K562 (cell line): Measurements from ENCODE around the gene NLGN3. TPM values are rescaled to one million over a fixed set of nuclear protein-coding genes. Genes with fewer than 3 reads are reported as not detected.
A peak's percentile ranks its signal among the peaks of the same experiment; 100 is the strongest.

Experiments used
- NR2C1 ChIP-seq, 2 experiments: fragments of 450-650 bp; IDR thresholded peaks; 2 replicates each; pipeline ENCODE4 v1.6.1; 2017; ENCODE audit warnings: mild to moderate bottlenecking in 2 of 2, antibody characterized with exemption in 1 of 2, inconsistent platforms in 1 of 2, missing compliant biosample characterization in 1 of 2, missing genetic modification characterization in 1 of 2
- RBM25 ChIP-seq: fragments of 200-400 bp; formaldehyde crosslinking; IDR thresholded peaks from 2 replicates; pipeline ENCODE4 v1.6.1; 2018; ENCODE audit warnings: low read length, low read depth, moderate library complexity; ENCODE audit not compliant: severe bottlenecking
- TBL1XR1 ChIP-seq, 2 experiments: IDR thresholded peaks; 2 replicates each; pipeline ENCODE4 v1.6.1; 2012; ENCODE audit warnings: improper control_type of control experiment in 2 of 2, low read length in 2 of 2, mild to moderate bottlenecking in 1 of 2
- polyA plus RNA-seq, 8 experiments: library from polyadenylated mRNA; depleted of rRNA in 4 of 8; stranded (reverse) in 5 of 8; unstranded in 3 of 8; fragments of >200 nt; fragmentation: Nextera tagmentation in 2 of 8; fragmentation: Illumina TruSeq in 1 of 8; extraction: Ambion mirVana in 2 of 8; extraction: Trizol in 1 of 8; gene quantifications; 2 replicates each; pipeline versions ENCODE4 v1.2.1 to v1.2.3, GENCODE V29; 2011 to 2014; ENCODE audit warnings: inconsistent platforms in 1 of 8, missing spikeins in 1 of 8
- total RNA-seq, 7 experiments: library from RNA; depleted of rRNA in 6 of 7; stranded (reverse); fragments of >200 nt in 6 of 7; fragmentation: Illumina TruSeq in 2 of 7; extraction: Trizol in 2 of 7; gene quantifications; 2 replicates each; pipeline versions ENCODE4 v1.2.1 to v1.2.3, GENCODE V29; 2011 to 2021; ENCODE audit warnings: low replicate concordance in 1 of 7
- TF ChIP-seq, protein P1 (sequence below): sonication (generic); IDR thresholded peaks from 2 replicates; pipeline ENCODE4 v1.6.1; 2016
- TF ChIP-seq, protein P2 (sequence below): fragments of 450-650 bp; IDR thresholded peaks from 2 replicates; pipeline ENCODE4 v1.6.1; 2017; ENCODE audit warnings: antibody characterized with exemption, mild to moderate bottlenecking

Gene NLGN3
- total and polyA plus RNA-seq, 9 of the 15 experiments (the other 6 are each of a cell fraction or from before 2014, with no cell fraction given), result 0.03 to 0.86 (median 0.25) TPM

DNA sequence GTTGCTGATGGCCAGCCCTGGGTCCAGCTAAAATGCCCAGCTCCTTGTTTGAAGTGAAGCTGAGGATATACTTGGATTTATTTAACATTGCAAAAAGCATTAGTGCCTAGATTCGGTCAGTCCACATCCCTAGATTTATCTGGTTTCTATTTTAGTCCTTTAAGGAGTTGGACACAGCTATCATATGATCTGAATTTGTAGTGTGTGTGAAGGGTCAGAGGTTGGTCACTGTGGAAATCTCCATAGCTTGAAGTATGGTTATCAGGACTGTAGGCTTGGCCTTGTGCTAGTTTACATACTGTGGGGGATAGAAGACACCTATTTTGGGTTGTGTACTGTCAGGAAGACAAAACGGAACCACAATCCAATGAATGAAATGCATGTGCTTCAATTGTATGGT is 28.8 kb downstream of the NLGN3 start (continued):
- TF ChIP-seq NR2C1 (IDR thresholded peaks at IDR 0.05), result no peak
- peak; percentile 65; the same call in 1 of the 2 replicates for TF ChIP-seq NR2C1 (tag; IDR thresholded peaks at IDR 0.05)
- TF ChIP-seq, protein P1, sequence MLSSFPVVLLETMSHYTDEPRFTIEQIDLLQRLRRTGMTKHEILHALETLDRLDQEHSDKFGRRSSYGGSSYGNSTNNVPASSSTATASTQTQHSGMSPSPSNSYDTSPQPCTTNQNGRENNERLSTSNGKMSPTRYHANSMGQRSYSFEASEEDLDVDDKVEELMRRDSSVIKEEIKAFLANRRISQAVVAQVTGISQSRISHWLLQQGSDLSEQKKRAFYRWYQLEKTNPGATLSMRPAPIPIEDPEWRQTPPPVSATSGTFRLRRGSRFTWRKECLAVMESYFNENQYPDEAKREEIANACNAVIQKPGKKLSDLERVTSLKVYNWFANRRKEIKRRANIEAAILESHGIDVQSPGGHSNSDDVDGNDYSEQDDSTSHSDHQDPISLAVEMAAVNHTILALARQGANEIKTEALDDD, result peak; percentile 22; the same call in 1 of the 2 replicates
- TF ChIP-seq RBM25, result no peak
- TF ChIP-seq, protein P2, sequence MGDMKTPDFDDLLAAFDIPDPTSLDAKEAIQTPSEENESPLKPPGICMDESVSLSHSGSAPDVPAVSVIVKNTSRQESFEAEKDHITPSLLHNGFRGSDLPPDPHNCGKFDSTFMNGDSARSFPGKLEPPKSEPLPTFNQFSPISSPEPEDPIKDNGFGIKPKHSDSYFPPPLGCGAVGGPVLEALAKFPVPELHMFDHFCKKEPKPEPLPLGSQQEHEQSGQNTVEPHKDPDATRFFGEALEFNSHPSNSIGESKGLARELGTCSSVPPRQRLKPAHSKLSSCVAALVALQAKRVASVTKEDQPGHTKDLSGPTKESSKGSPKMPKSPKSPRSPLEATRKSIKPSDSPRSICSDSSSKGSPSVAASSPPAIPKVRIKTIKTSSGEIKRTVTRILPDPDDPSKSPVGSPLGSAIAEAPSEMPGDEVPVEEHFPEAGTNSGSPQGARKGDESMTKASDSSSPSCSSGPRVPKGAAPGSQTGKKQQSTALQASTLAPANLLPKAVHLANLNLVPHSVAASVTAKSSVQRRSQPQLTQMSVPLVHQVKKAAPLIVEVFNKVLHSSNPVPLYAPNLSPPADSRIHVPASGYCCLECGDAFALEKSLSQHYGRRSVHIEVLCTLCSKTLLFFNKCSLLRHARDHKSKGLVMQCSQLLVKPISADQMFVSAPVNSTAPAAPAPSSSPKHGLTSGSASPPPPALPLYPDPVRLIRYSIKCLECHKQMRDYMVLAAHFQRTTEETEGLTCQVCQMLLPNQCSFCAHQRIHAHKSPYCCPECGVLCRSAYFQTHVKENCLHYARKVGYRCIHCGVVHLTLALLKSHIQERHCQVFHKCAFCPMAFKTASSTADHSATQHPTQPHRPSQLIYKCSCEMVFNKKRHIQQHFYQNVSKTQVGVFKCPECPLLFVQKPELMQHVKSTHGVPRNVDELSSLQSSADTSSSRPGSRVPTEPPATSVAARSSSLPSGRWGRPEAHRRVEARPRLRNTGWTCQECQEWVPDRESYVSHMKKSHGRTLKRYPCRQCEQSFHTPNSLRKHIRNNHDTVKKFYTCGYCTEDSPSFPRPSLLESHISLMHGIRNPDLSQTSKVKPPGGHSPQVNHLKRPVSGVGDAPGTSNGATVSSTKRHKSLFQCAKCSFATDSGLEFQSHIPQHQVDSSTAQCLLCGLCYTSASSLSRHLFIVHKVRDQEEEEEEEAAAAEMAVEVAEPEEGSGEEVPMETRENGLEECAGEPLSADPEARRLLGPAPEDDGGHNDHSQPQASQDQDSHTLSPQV, result no peak
- TF ChIP-seq TBL1XR1 (IDR thresholded peaks at IDR 0.05; ENCODE audit: low read length in 2 of 2), result peak in 1 of 2 experiments; percentile 42; a peak in 1 of 4 replicates
- TF ChIP-seq, all 486 proteins: peak for 8
